Endothelial cell of umbilical vein (primary cell): ENCODE data around the gene AP5Z1. TPM values are rescaled to one million over a fixed set of nuclear protein-coding genes. Genes with fewer than 3 reads are reported as not detected.

Source experiments
- BruUV-seq: library from RNA; stranded (reverse); fragments of 400-500 nt; replicated peaks from 2 replicates; lab custom pipeline; 2021; lab: Mats Ljungman, UMichigan
- CTCF ChIA-PET: fragments of 300-600, 350-600 bp; sonication (Branson Sonifier 250); formaldehyde crosslinking; loops from one replicate; lab custom pipeline; 2021; ENCODE audit warnings: antibody characterized with exemption, inconsistent platforms; lab: Charles Lee
- POLR2A ChIA-PET: fragments of 300-600, 350-600 bp; sonication (Branson Sonifier 250); formaldehyde crosslinking; loops from one replicate; lab custom pipeline; 2021; ENCODE audit warnings: antibody characterized with exemption, inconsistent platforms; lab: Charles Lee
- DNase-seq: peaks from one replicate; pipeline ENCODE4 v3.0.0-alpha.2; 2011; ENCODE audit warnings: low read depth, low spot score
- FAIRE-seq: peaks from 2 replicates; lab custom pipeline; 2011; peaks lifted over from hg19 to GRCh38; lab: Jason Lieb, UNC
- H2AFZ ChIP-seq: 2 replicates; pipeline ENCODE4 v1.6.0; 2012; ENCODE audit warnings: low read depth, low read length, control low read depth, inconsistent platforms
- H3K27ac ChIP-seq: 2 replicates; pipeline ENCODE4 v1.5.1; 2011; ENCODE audit warnings: low read depth, mild to moderate bottlenecking, control low read depth, low read length, moderate library complexity; ENCODE audit not compliant: insufficient read depth
- H3K27me3 ChIP-seq, 2 experiments: 2 replicates each; pipeline versions ENCODE4 v1.6.0 to v1.6.1; 2011; ENCODE audit warnings: low read length in 2 of 2, mixed read lengths in 1 of 2; ENCODE audit not compliant: control insufficient read depth in 2 of 2, insufficient read depth in 2 of 2
- H3K36me3 ChIP-seq, 2 experiments: 2 replicates in 1 of 2; 3 replicates in 1 of 2; pipeline ENCODE4 v1.5.1; 2011; ENCODE audit warnings: low read length in 2 of 2, mild to moderate bottlenecking in 1 of 2, moderate library complexity in 1 of 2; ENCODE audit not compliant: control insufficient read depth in 2 of 2, insufficient read depth in 2 of 2; ENCODE audit errors: extremely low read depth in 1 of 2
- H3K4me1 ChIP-seq: 3 replicates; pipeline ENCODE4 v1.5.1; 2011; ENCODE audit warnings: mild to moderate bottlenecking, low read length; ENCODE audit not compliant: control insufficient read depth, insufficient read depth; ENCODE audit errors: extremely low read depth
- H3K4me2 ChIP-seq: 2 replicates; pipeline ENCODE4 v1.6.1; 2011; ENCODE audit warnings: low read length, control low read depth, mixed read lengths; ENCODE audit not compliant: insufficient read depth
- H3K4me3 ChIP-seq, 3 experiments: fragments of 200-600 bp in 1 of 3; sonication (generic), shearing (Covaris generic) in 1 of 3; replicated peaks in 1 of 3; 2 replicates each; pipeline ENCODE4 v1.5.1; 2011 to 2016; ENCODE audit warnings: control low read depth in 3 of 3, low read length in 3 of 3, mild to moderate bottlenecking in 2 of 3, inconsistent platforms in 1 of 3, low read depth in 1 of 3, moderate library complexity in 1 of 3; ENCODE audit not compliant: insufficient read depth in 1 of 3
- H3K79me2 ChIP-seq: 2 replicates; pipeline ENCODE4 v1.6.0; 2012; ENCODE audit warnings: low read length, inconsistent platforms; ENCODE audit not compliant: control insufficient read depth, insufficient read depth
- H3K9ac ChIP-seq: replicated peaks from 2 replicates; pipeline ENCODE3; 2011; ENCODE audit warnings: low read length, control low read depth; ENCODE audit not compliant: insufficient read depth; ENCODE audit errors: extremely low read depth
- H3K9me1 ChIP-seq: replicated peaks from 3 replicates; pipeline ENCODE4 v1.6.0; 2011; ENCODE audit warnings: mild to moderate bottlenecking, low read length; ENCODE audit not compliant: control insufficient read depth, insufficient read depth; ENCODE audit errors: extremely low read depth
- H3K9me3 ChIP-seq: replicated peaks from 2 replicates; pipeline ENCODE4 v1.5.1; 2012; ENCODE audit warnings: low read length, inconsistent platforms; ENCODE audit not compliant: control insufficient read depth, insufficient read depth
- H4K20me1 ChIP-seq: replicated peaks from 2 replicates; pipeline ENCODE3; 2011; ENCODE audit warnings: mild to moderate bottlenecking, low read length; ENCODE audit not compliant: control insufficient read depth, insufficient read depth; ENCODE audit errors: extremely low read depth
- CTCF ChIP-seq, 2 donors: IDR thresholded peaks; 1 replicate in 1 of 2; 2 replicates in 1 of 2; pipeline ENCODE4 v1.5.1; 2011; ENCODE audit warnings: low read length in 2 of 2, mild to moderate bottlenecking in 2 of 2, moderate library complexity in 2 of 2, control low read depth in 1 of 2, inconsistent platforms in 1 of 2, low read depth in 1 of 2; ENCODE audit not compliant: insufficient read depth in 1 of 2; ENCODE audit errors: extremely low read depth in 1 of 2
- EZH2 ChIP-seq: IDR thresholded peaks from 2 replicates; pipeline ENCODE4 v1.6.1; 2012; ENCODE audit warnings: borderline replicate concordance, low read depth, mild to moderate bottlenecking, moderate library complexity, low read length, inconsistent platforms; ENCODE audit not compliant: severe bottlenecking
- FOS ChIP-seq: IDR thresholded peaks from 2 replicates; pipeline ENCODE4 v1.6.1; 2011; ENCODE audit warnings: mild to moderate bottlenecking, low read length, moderate library complexity, borderline replicate concordance; ENCODE audit not compliant: insufficient read depth
- GATA2 ChIP-seq: IDR thresholded peaks from 2 replicates; pipeline ENCODE4 v1.7.0; 2011; ENCODE audit warnings: low read depth, mild to moderate bottlenecking, moderate library complexity, mixed read lengths, low read length; ENCODE audit not compliant: insufficient read length, insufficient read depth
- JUN ChIP-seq: IDR thresholded peaks from 2 replicates; pipeline ENCODE4 v1.6.1; 2011; ENCODE audit warnings: borderline replicate concordance, low read depth; ENCODE audit not compliant: insufficient read length, insufficient read depth
- MAX ChIP-seq: IDR thresholded peaks from 2 replicates; pipeline ENCODE4 v1.6.1; 2011; ENCODE audit not compliant: insufficient read depth, insufficient read length
- MYC ChIP-seq: IDR thresholded peaks from one replicate; pipeline ENCODE4 v1.6.1; 2011; ENCODE audit warnings: mild to moderate bottlenecking, low read depth, low read length
- POLR2A ChIP-seq: IDR thresholded peaks from 2 replicates; pipeline ENCODE4 v1.6.1; 2012; ENCODE audit warnings: low read depth, mild to moderate bottlenecking, control low read depth, low read length
- POLR2AphosphoS5 ChIP-seq: IDR thresholded peaks from 2 replicates; pipeline ENCODE4 v1.6.1; 2012; ENCODE audit warnings: low read depth, mild to moderate bottlenecking, control low read depth, low read length, moderate library complexity; ENCODE audit not compliant: insufficient read depth
- dilution Hi-C: fragments of 300-500 bp; cut with MboI; formaldehyde crosslinking; loops from one replicate; pipeline ENCODE4 v1.15.0; 2019; ENCODE audit warnings: low sequenced_read_pairs; ENCODE audit not compliant: extremely low pct_ligation_motif_present
- intact Hi-C: fragments of 100-400 bp; cut with micrococcal nuclease; formaldehyde crosslinking; loops from one replicate; pipeline ENCODE4 v1.10.0; 2022
- polyA plus RNA-seq, 4 experiments: library from polyadenylated mRNA; depleted of rRNA in 3 of 4; stranded (reverse) in 3 of 4; unstranded in 1 of 4; fragments of >200 nt; gene quantifications; 2 replicates each; pipeline versions ENCODE4 v1.2.1 to v1.2.3, GENCODE V29; 2011 to 2012; ENCODE audit warnings: missing spikeins in 1 of 4
- total RNA-seq: library from RNA; stranded (reverse); gene quantifications from 2 replicates; pipeline ENCODE4 v1.2.3, GENCODE V29; 2021

The AP5Z1 gene
- total and polyA plus RNA-seq, 2 donors (not counting 3 experiments of a cell fraction or from before 2014, with no cell fraction given), result 53.7 to 58.9 TPM

GRCh38 chr7:4787541-4787940, 12.1 kb downstream of the AP5Z1 start:
- Histone ChIP-seq H3K27me3 (no peaks in the 10 kb centered on the region), H3K27ac (no peak overlapping the region), H2AFZ (no peak overlapping the region), H3K9me1 (no peaks in the 10 kb centered on the region), H3K9me3 (no peaks in the 10 kb centered on the region), H3K4me1 (no peaks in the 10 kb centered on the region), H3K36me3 (peaks cover 12 to 55% of the 10 kb centered on the region in 2 experiments), H4K20me1 (no peaks in the 10 kb centered on the region), H3K4me2 (no peak overlapping the region), H3K9ac (no peak overlapping the region), H3K4me3 (no peak overlapping the region), H3K79me2 (no peaks in the 10 kb centered on the region)
- no TSS peak for BruUV-seq
- dilution Hi-C loops, result no loop called here
- ChIA-PET CTCF (no interaction called here), POLR2A (no interaction called here)
- DNase-seq, result no peak
- TF ChIP-seq MAX (no peak), FOS (no peak), CTCF (IDR thresholded peaks at IDR 0.05; ENCODE audit: extremely low read depth in 1 of 2, insufficient read depth in 1 of 2, low read depth in 1 of 2, low read length in 2 of 2) (no peak), POLR2A (no peak), EZH2 (no peak), GATA2 (no peak), JUN (no peak), POLR2AphosphoS5 (no peak), MYC (no peak)
- no peak for FAIRE-seq
- intact Hi-C loops, result no loop called here
